Loucy (cell line): ENCODE measurements around the gene SCMH1.

ENCODE experiments used
- H2AFZ ChIP-seq: fragments of 200-600 bp; sonication (generic); 2 replicates; pipeline ENCODE4 v1.6.0; 2016; ENCODE audit warnings: antibody characterized with exemption, mild to moderate bottlenecking, low read length, moderate library complexity
- H3F3A ChIP-seq: fragments of 200-600 bp; 2 replicates; pipeline ENCODE4 v1.6.0; 2016; ENCODE audit warnings: antibody characterized with exemption, low read depth, mild to moderate bottlenecking
- H3K27me3 ChIP-seq: fragments of 200-600 bp; sonication (generic); 2 replicates; pipeline ENCODE4 v1.6.1; 2014; ENCODE audit warnings: low read length, mild to moderate bottlenecking; ENCODE audit not compliant: insufficient read depth, poor library complexity, severe bottlenecking
- H3K36me3 ChIP-seq: fragments of 200-600 bp; sonication (generic); 2 replicates; pipeline ENCODE4 v1.6.1; 2016; ENCODE audit warnings: low read length; ENCODE audit not compliant: insufficient read depth
- H3K4me1 ChIP-seq: fragments of 200-600 bp; sonication (generic); 2 replicates; pipeline ENCODE4 v1.5.1; 2014; ENCODE audit warnings: low read length, mild to moderate bottlenecking; ENCODE audit not compliant: insufficient read depth, poor library complexity, severe bottlenecking
- H3K4me2 ChIP-seq: fragments of 200-600 bp; sonication (generic); 2 replicates; pipeline ENCODE4 v1.6.0; 2014; ENCODE audit warnings: antibody characterized with exemption, low read length, low read depth, mild to moderate bottlenecking; ENCODE audit not compliant: poor library complexity, severe bottlenecking
- H3K4me3 ChIP-seq: fragments of 200-600 bp; sonication (generic); 2 replicates; pipeline ENCODE4 v1.5.1; 2014; ENCODE audit warnings: low read length, mild to moderate bottlenecking, mixed read lengths; ENCODE audit not compliant: poor library complexity, severe bottlenecking
- H3K79me2 ChIP-seq: fragments of 200-600 bp; sonication (generic); 2 replicates; pipeline ENCODE4 v1.6.1; 2014; ENCODE audit warnings: low read length; ENCODE audit not compliant: insufficient read depth
- H3K9ac ChIP-seq: fragments of 200-600 bp; sonication (generic); 2 replicates; pipeline ENCODE4 v1.6.0; 2014; ENCODE audit warnings: mild to moderate bottlenecking, low read depth, low read length, moderate library complexity; ENCODE audit not compliant: poor library complexity, severe bottlenecking
- H3K9me2 ChIP-seq: fragments of 200-600 bp; sonication (generic); replicated peaks from 2 replicates; pipeline ENCODE4 v1.6.1; 2016; ENCODE audit warnings: low read depth, low read length, mixed read lengths
- H3K9me3 ChIP-seq: fragments of 200-600 bp; sonication (generic); 2 replicates; pipeline ENCODE4 v1.6.1; 2014; ENCODE audit warnings: mild to moderate bottlenecking, antibody characterized with exemption, low read length, low read depth; ENCODE audit not compliant: insufficient read depth
- H4K20me1 ChIP-seq: fragments of 200-600 bp; sonication (generic); 2 replicates; pipeline ENCODE4 v1.6.0; 2014; ENCODE audit warnings: antibody characterized with exemption, low read length, mild to moderate bottlenecking; ENCODE audit not compliant: insufficient read depth, poor library complexity, severe bottlenecking
- CTCF ChIP-seq: fragments of 200-600 bp; sonication (generic); conservative IDR thresholded peaks from 2 replicates; pipeline ENCODE4 v1.5.1; 2014; ENCODE audit warnings: mild to moderate bottlenecking, antibody characterized with exemption, low read length
- EZH2phosphoT487 ChIP-seq: fragments of 200-600 bp; IDR thresholded peaks from 2 replicates; pipeline ENCODE4 v1.6.1; 2018; ENCODE audit warnings: antibody characterized with exemption, mild to moderate bottlenecking, moderate library complexity, borderline replicate concordance

SCMH1 gene

GRCh38 chr1:41072051-41072450, 170.1 kb downstream of the SCMH1 start:
- Histone ChIP-seq H3K9me3 (no peaks in the 10 kb centered on the region), H4K20me1 (no peaks in the 10 kb centered on the region), H3K9ac (no peak overlapping the region), H2AFZ (no peak overlapping the region), H3F3A (no peaks in the 10 kb centered on the region), H3K27me3 (no peaks in the 10 kb centered on the region), H3K4me1 (no peaks in the 10 kb centered on the region), H3K36me3 (peaks cover 53% of the 10 kb centered on the region; the same call in 1 of the 2 replicates), H3K4me2 (no peak overlapping the region), H3K4me3 (no peak overlapping the region), H3K9me2 (no peaks in the 10 kb centered on the region), H3K79me2 (no peaks in the 10 kb centered on the region)
- no peak for TF ChIP-seq CTCF
- TF ChIP-seq EZH2phosphoT487, result no peak

GRCh38 chr1:41056907-41057306, 185.2 kb downstream of the SCMH1 start:
- H3K9me2 ChIP-seq, result no peaks in the 10 kb centered on the region
- H3K27me3 ChIP-seq, result no peaks in the 10 kb centered on the region
- no peaks in the 10 kb centered on the region for H3K79me2 ChIP-seq
- H2AFZ ChIP-seq, result no peak overlapping the region
- H3K36me3 ChIP-seq, result peaks cover 82% of the 10 kb centered on the region; the same call in 1 of the 2 replicates
- no peak overlapping the region for H3K4me2 ChIP-seq
- H4K20me1 ChIP-seq, result no peaks in the 10 kb centered on the region
- TF ChIP-seq CTCF, result no peak
- no peak overlapping the region for H3K9ac ChIP-seq
- H3K4me3 ChIP-seq, result no peak overlapping the region
- H3K4me1 ChIP-seq, result no peaks in the 10 kb centered on the region
- H3K9me3 ChIP-seq, result no peaks in the 10 kb centered on the region
- no peaks in the 10 kb centered on the region for H3F3A ChIP-seq

GRCh38 chr1:41053316-41053715, 188.8 kb downstream of the SCMH1 start:
- Histone ChIP-seq H3K4me3 (no peak overlapping the region), H4K20me1 (no peaks in the 10 kb centered on the region), H3K9ac (no peak overlapping the region), H3K27me3 (no peaks in the 10 kb centered on the region), H3F3A (no peaks in the 10 kb centered on the region), H3K79me2 (no peaks in the 10 kb centered on the region), H2AFZ (no peak overlapping the region), H3K4me2 (no peak overlapping the region), H3K36me3 (peaks cover 82% of the 10 kb centered on the region), H3K4me1 (no peaks in the 10 kb centered on the region), H3K9me2 (no peaks in the 10 kb centered on the region), H3K9me3 (no peaks in the 10 kb centered on the region)
- TF ChIP-seq CTCF, result no peak
- TF ChIP-seq EZH2phosphoT487, result no peak
